DND-41 (cell line): ENCODE data around the gene SF3B6.

Source experiments
- EZH2 ChIP-seq: IDR thresholded peaks from 3 replicates; pipeline ENCODE4 v1.6.1; 2012; ENCODE audit warnings: borderline replicate concordance, low read depth, mild to moderate bottlenecking, moderate library complexity, low read length, inconsistent platforms; ENCODE audit not compliant: severe bottlenecking
- TF ChIP-seq, protein P1 (sequence below): IDR thresholded peaks from 2 replicates; pipeline ENCODE4 v1.5.1; 2012; ENCODE audit warnings: borderline replicate concordance, low read length, moderate library complexity, mild to moderate bottlenecking; ENCODE audit not compliant: poor library complexity, severe bottlenecking; ENCODE audit errors: extremely low read depth

- TF ChIP-seq, protein P1, sequence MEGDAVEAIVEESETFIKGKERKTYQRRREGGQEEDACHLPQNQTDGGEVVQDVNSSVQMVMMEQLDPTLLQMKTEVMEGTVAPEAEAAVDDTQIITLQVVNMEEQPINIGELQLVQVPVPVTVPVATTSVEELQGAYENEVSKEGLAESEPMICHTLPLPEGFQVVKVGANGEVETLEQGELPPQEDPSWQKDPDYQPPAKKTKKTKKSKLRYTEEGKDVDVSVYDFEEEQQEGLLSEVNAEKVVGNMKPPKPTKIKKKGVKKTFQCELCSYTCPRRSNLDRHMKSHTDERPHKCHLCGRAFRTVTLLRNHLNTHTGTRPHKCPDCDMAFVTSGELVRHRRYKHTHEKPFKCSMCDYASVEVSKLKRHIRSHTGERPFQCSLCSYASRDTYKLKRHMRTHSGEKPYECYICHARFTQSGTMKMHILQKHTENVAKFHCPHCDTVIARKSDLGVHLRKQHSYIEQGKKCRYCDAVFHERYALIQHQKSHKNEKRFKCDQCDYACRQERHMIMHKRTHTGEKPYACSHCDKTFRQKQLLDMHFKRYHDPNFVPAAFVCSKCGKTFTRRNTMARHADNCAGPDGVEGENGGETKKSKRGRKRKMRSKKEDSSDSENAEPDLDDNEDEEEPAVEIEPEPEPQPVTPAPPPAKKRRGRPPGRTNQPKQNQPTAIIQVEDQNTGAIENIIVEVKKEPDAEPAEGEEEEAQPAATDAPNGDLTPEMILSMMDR = peak; percentile 92
- TF ChIP-seq EZH2 = no peak
Observed at GRCh38 chr2:24084386-24085199, 8.5 kb upstream of the SF3B6 start, which contains the start of gene TP53I3.
